NCI-H82 (cell line): ENCODE measurements around the gene ANXA7.

Source experiments
- DNase-seq: peaks from one replicate; lab custom pipeline; 2025; lab: John Stamatoyannopoulos, UW

Gene ANXA7

DNA sequence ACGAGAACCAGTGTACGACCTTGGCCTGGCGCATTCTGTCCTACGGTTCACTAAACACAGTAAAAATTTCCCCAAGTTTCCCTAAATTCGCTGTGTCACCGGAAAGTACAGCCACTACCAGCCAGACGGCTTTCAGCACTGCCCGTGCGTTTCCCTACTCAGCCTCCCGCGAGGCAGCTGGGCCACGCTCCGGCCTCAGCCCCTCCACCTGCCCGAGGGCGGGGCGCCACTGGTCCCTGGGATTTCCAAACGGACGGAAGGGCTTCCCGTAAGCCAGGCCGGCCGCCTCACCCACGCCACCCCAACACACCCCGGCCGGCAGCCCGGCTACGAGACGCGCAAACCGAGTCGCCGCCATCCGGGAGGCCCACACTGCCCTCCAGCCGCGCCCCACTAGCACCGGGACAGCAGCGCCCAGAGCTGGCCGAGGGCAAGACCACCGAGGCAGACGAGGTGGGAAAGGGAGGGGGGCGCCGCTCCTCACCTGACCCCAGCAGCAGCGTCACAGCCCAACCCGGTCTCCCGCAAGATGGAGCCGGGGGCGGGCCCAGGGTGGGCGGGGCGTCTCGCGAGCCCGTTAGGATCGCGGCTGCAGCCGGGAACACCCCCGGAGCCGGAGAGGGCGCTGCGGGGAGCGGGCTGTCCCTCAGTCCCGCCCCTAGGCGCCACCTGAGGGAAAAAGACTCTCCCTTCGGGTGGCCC lies at the start of gene ANXA7:
TSS of gene ANXA7 (minus strand) at position 531 of the 702 bp plus-strand sequence. CDS start 13,202 bp downstream, outside the sequence.
- DNase-seq = peak; percentile 96

DNA sequence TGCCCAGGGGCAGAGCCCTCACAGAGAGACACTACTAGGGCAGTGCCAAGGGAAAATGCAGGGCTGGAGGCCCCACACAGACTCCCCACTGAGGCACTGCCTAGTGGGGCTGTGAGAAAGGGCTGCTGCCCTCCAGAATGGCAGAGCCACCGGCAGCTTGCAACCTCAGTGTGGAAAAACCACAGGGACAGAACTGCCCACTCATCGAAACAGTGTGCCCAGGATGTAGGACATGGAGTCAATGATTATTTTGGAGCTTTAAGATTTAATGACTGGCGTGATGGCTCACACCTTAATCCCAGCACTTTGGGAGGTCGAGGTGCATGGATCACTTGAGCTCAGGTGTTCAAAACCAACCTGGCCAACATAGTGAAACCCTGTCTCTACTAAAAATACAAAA lies 47.0 kb upstream of the ANXA7 start:
- no peak for DNase-seq

DNA sequence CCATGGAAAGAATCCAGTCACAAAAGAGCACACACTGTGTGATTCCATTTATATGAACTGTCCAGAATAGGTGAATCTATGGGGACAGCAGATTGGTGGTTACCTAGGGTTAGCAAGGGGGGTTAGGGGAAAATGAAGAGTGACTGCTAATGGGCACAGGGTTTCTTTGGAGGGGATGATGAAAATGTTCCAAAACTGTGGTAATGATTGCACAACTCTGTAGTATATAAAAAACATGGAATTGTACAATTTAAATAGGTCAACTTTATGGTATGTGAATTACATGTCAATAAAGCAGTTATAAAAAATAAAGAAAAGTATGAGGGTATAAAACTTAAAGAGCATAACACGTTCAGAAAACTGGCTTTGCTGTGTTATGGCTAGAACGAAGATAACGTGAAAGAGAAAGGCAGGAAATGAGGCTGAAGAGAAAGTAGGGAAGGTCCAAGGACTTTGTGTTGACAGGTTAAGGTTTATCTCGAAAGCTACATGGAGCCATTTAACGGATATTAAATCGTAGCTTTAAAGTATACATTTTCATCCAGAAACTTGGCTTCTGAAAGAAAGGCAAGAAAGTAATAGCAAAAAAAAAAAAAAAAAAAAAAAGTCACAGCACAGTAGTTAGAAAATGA lies 45.9 kb upstream of the ANXA7 start:
- no peak for DNase-seq

DNA sequence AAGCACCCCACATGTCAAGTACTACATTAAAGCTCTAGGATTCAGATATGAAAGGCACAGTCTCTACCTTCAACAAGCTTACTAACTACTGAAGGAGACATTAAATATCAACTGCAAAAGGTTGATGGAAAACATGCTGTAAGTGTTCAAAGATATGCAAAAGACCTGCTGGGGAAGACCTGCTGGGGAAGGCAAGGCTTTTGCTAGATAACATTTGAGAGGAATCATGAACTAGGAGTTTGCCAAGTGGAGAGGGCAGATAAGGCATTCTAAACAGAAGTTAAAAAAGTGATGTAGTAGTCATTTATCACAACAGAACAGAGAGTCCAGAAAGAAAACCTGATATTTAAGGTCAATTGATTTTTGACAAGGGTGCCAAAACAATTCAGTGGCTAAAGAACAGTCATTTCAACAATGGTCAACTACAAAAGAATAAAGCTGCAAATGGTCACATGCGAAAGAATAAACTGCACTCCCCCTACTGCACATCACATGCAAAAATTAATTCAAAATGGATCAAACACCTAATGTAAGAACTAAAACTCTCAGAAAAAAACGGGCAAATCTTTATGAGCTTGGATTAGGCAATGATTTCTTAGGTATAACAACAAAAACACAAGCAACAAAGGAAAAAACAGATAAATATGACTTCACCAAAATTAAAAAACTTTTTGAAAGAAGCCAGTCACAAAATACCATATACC lies 42.5 kb upstream of the ANXA7 start:
- DNase-seq = no peak

DNA sequence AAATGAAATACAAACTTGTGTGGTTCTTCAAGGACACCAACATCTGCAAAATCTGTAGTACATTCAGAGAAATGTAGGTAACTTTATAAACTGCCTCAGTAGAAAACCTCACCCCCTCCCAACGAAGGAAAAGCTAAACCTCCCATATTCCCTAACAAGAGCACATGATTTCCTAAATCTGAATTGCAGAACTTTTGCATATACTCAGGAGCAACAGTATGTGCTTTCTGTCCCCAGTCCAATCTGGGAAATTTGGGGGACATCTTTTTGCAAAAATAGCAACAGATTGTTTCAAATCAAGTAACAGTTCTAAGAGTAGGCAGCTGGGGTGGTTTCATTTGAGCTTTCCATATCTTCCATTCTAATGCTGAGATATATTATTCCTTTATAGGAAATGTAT lies 35.3 kb upstream of the ANXA7 start:
- DNase-seq = no peak

DNA sequence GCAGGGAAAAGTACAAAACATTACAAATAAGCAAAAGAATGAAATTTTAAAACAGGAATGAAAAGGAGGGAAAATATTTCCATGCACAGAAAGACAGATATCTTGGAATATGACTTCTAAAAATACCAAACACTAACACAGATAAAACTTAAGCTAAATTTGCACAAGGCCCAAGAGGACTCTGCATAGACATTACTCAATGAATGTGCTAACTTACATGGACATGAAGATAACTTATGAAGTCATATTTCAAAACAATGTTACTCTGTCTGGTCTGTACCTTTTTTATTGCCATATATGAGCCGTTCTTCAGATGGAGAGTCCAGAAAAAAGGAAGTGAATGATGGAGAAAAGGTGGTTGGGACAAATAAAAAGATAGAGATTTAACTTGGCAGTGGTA lies 34.5 kb upstream of the ANXA7 start:
- no peak for DNase-seq

DNA sequence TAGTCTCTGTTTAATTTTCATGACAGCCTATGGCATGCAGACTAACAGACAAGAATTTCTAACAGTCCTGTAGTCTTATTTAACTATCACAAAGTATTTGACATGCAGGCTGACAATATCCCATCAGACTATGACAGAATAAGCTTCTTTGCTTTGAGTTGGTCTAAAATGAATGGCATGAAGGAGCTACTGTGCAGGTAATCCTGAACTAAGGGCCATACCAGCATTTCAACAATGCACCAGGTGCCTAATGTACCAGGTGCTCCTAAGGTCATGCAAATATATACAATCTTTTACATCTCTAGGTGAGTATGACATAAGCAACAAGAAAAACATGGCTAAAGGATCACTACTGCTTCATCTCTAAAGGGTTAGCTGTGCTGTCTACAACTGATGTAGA lies 33.1 kb upstream of the ANXA7 start:
- no peak for DNase-seq

DNA sequence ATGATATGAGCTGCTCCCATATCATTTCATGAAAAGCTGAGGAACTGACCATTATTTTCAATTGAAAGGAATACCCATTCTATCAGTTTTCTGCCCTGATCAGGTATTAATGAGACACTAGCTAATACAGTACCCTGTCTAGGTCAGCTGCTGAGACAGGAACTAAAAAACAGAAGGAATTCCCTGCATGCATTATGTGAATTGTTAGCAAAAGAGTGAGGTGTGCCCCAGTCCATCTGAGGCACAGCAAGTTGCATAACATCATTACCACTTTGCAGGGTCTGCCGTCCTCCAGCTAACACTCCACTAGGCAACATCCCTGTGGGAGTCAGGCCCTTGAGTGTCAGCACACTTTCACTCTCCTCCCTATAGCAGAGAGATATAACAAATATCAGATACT lies 30.6 kb upstream of the ANXA7 start:
- no peak for DNase-seq

DNA sequence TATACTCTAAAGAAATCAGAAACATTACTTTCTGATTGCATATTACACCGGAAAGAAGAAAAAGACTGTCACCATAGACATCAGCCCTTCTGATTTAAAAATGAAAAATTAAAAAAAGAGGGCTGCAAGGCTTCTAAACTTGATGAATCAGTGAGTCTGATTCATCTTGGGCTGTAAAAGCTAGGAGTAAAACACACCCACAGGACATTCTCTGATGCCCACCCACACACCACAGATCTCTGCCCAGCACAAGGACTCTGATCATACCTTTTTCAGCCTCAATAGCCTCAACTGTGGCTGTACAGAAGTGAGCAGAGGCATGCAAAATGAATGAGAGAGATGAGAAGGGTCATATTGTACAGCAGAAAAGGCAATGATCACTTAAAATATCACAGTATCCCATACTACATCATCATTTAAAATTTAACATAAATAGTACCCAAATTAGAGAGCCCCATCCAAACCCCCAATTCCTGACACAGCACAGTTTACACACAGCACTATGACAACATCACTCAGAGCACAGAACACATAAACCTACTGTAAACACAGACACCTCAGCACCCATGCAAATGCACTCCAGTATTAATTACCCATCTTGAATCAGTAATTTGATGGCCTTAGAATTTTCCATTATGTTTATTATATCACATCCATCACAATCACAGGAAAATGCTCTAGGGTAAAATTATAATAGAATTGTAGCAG lies 25.9 kb upstream of the ANXA7 start:
- DNase-seq = no peak

DNA sequence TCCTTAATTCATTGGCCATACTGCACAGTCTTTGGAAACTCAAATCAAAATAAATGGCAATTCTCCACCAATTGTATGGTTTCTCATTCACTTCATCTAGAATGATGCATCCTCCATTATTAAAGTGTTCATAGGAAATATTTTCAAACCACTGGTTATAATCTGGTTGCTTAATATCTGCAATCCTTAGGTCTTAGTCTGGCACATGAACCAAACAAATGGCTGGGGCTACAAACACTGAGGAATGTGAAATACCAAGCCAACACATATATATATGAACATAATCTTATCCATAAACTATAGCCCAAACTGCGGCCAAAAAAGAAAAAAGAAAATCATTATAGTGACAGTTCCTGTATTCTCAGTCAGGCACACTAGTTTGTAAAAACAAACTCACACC lies 25.2 kb upstream of the ANXA7 start:
- DNase-seq = no peak

DNA sequence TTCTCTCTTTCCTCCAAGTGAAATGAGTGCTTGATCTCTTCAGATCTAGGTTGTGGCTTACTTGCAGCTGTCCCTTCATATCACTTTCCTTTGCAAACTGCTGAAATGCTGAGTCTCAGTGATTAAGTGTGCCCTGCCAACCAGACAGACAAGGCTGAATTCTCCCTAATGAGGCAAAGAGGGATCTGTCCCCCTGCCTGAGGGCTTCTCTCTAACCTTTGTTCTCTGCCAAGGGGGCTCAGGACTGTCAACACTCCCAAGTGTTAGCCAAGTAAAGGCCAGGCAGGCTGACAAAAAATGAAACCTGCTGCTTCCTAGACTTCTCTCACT lies 19.6 kb upstream of the ANXA7 start, which contains the start of gene MSS51:
TSS of gene MSS51 (minus strand) at position 24 of the 330 bp plus-strand sequence. CDS start 5,277 bp downstream, outside the sequence.
- DNase-seq = no peak

DNA sequence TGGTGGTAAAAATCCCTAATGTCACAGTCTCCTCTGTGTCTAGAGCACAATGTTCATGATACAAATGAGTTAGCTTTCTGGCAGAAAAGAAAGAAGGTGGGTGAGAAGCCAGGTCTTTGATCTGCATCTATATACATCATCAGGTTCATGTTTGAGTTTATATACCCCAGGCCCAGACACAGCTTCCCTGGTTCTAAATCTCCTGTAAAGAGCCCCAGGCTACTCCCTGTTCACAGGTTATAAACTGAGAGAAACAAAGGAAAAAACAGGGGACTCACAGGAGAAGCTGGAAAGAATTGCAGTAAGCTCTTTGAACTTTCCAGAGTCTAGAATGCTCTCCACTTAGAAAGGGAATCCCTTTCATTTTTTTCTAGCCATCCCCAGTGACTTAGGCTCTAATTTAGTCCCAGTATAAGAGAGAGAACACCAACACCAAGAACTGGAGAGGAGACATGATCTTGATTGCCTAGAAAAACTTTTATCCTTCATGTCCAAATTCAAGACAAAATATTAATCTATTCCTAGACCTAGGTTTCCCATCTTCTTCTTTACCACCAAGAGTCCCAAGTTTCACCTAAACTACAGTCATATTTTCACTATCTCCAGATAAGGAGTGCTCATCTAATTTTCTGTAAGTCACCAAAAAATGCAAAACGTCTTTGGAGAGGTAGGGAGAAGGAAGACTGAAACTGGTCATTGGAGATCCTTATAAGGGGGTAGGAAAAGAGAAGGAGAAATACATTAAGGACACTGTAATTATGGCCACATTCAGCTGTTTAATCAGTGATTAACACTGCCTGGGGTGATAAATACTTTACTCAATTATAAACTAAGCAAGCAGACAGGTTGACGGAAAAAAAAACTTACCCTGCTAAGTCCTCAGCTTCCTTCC lies 19.0 kb upstream of the ANXA7 start:
- no peak for DNase-seq

DNA sequence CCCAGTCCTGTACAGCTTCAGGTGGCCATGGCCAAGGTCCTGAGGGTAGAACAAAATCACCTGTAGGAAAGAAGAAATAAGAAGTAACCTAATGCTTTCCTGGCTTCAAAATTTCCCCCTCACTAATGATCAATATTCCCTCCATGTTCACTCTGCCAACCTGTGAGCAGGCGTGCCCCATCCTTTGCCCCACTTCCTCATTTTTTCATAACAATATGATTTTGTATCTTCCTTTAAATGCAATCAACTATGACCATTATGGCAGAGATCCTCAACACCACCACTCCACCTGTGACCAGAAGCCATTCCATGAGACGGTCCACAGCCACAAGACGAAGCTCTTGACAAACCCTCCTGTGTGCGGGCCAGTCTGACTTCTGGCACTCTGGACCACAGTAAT lies 12.5 kb upstream of the ANXA7 start:
- DNase-seq = no peak

DNA sequence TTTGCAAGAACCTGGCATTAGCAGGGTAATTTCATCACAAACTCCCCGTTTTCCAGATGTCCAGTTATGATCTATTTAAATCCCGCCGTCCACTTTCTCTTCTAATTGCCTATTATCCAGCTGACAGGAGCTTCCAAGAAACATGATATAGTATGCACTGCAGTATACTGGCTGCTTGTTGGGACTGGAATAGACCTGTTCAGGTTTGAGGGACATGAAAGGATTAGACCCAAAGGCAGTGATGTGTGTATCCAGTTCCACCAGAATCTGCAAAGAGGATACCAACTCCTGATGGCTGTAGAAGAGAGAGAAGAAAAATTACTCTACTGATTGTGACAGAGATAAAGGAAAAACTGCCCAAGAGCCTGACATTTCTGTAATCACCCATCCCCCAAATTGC lies 10.6 kb upstream of the ANXA7 start:
- no peak for DNase-seq

DNA sequence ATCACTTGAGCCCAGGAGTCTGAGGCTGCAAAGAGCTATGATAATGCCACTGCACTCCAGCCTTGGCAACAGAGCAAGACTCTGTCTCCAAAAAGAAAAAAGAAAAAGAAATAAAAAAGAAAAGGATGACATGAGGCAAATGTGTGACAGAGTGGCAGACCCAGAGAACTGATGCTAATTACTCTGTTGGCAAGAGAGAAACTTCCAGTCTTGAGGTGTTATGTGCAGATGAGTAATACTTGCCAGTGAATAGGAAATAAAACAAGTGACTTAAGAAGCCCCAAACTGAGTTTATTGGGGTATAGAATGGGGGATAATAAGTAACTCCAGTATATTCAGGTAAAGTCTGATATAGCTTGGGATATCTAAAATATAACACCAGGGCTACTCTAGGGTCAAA lies 9.5 kb upstream of the ANXA7 start:
- no peak for DNase-seq

DNA sequence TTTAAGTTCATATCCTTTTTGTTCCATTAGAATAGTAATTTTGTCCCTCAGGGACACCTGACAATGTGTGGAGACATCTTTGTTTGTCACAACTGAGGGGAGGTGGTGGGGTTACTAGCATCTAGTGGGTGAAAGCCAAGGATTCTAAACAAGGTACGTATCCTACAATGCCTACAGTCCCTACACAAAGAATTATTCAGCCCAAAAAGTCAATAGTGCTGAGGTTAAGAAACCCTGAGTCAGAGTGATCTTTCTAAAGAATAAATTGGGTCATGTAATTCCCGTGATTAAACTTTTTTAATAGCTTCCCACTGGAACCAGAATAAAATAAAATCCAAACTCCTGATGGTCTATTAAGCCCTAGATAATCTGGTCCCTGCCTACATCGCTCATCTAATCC lies 2.7 kb upstream of the ANXA7 start:
- DNase-seq = peak; percentile 8

DNA sequence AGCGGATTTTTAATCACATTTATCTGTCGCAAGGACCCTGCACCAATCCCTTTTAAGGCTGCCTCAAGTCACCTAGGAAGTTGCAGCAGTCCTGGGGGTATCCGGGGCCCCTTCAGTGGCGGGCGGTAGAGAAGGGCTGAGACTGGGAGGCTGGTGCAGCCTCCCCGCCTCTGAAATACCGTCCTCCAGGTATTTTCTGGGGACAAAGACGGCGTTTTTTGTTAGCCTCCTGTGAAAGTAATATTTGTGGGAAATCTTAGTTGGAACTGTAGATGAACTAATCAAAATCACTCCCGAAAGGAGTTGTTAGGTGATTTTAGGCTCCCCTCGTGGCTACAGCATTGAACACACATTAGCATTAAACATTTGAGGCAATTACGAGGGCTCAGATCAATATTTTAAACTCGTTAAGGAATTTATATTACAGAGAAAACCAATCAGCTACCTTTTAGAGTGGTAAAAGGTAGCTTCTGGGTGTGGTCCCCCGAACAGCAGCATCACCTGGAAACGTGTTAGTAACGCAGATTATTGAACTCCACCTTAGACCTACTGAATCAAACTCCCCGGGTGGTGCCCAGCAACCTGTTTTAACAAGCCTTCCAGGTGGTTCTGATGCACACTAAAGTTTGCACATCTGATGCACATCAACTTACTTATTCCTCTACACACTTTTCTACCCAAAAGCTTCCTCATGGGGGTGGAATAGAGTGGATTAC lies 530 bp upstream of the ANXA7 start:
- no peak for DNase-seq

DNA sequence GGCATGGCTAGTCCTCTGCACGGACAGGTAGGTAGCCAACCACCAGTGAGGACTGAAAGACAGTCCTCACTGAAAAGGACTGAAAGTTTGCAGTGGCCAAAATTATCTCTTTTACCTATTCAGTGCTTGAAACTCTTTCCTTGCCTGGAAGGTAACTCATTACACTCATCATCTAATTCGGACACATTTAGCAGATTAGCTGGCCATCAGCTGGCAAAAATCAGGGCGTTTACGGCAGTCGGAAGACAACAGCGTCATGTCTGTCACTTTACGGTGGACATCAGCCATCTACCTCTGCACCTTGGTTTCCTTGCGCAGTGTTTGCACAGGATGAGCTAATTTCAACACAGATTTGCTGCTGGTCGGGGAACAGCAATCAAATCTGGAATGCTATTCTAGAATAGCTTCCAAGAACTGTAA lies 740 bp downstream of the ANXA7 start:
- peak; percentile 58 for DNase-seq

DNA sequence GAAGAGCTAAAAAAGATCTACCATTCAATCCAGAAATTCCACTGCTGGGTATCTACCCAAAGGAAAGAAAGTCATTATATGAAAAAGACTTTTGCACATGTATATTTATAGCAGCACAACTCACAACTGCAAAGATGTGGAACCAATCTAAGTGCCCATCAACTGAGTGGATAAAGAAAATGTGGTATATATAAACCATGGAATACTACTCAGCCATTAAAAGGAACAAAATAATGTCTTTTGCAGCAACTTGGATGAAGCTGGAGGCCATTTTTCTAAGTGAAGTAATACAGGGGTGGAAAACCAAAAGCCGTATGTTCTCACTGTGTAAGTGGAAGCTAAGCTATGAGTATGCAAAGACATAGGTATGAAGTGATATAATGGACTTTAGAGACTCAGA lies 3.0 kb downstream of the ANXA7 start:
- DNase-seq = no peak

DNA sequence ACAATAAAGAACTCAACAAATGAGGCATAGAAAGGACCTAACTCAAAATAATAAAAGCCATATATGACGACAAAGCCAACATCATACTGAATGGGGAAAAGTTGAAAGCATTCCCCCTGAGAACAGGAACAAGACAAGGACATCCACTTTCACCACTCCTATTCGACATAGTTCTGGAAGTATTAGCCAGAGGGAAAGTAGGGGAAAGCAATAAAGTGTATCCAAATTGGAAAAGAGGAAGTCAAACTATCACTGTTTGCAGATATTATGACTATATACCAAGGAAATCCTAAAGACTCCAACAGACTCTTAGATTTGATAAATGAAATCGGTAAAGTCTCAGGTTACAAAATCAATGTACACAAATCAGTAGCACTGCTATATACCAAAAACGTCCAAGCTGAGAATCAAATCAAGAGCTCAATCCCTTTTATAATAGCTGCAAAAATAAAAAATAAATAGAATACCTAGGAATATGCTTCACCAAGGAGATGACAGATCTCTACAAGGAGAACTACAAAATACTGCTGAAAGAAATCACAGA lies 4.8 kb downstream of the ANXA7 start:
- no peak for DNase-seq

DNA sequence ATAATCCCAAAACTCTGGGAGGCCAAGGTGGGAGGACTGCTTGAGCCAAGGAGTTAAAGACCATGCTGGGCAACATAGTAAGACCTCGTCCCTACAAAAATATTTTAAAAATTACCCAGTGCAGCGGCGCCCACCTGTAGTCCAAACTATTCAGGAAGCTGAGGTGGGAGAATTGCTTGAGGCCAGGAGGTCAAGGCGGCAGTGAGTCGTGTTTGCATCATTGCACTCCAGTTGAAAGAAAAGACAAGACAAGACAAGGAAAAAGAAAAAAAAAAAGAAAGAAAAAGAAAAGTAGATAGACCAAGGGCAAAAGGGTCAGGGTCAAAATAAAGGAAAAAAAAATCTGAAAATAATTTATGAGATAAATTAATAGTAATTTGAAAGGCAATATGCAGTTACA lies 5.8 kb downstream of the ANXA7 start:
- no peak for DNase-seq
